H9 (cell line): ENCODE measurements around the gene CLDN34. TPM values are rescaled to one million over a fixed set of nuclear protein-coding genes. Genes with fewer than 3 reads are reported as not detected.

Source experiments
- DNase-seq: peaks from one replicate; pipeline ENCODE4 v3.0.0-alpha.2; 2017
- H2AFZ ChIP-seq: one replicate; pipeline ENCODE4 v1.6.1; 2013; ENCODE audit warnings: mild to moderate bottlenecking, low read length, control low read depth, moderate library complexity
- H2AK5ac ChIP-seq: 2 replicates; pipeline ENCODE4 v1.6.1; 2013; ENCODE audit warnings: low read length, control low read depth, mixed read lengths; ENCODE audit not compliant: insufficient read length
- H2BK120ac ChIP-seq: one replicate; pipeline ENCODE4 v1.6.1; 2013; ENCODE audit warnings: low read depth, mild to moderate bottlenecking, low read length, control low read depth, inconsistent platforms; ENCODE audit not compliant: poor library complexity, severe bottlenecking
- H2BK12ac ChIP-seq: 2 replicates; pipeline ENCODE4 v1.6.1; 2013; ENCODE audit warnings: low read length, control low read depth, mixed read lengths, low read depth; ENCODE audit not compliant: insufficient read length
- H2BK15ac ChIP-seq: 2 replicates; pipeline ENCODE4 v1.6.1; 2013; ENCODE audit warnings: low read depth, low read length, control low read depth
- H2BK20ac ChIP-seq: one replicate; pipeline ENCODE4 v1.6.1; 2013; ENCODE audit warnings: low read depth, mild to moderate bottlenecking, low read length, control low read depth, inconsistent platforms; ENCODE audit not compliant: poor library complexity, severe bottlenecking
- H2BK5ac ChIP-seq: 2 replicates; pipeline ENCODE4 v1.6.1; 2013; ENCODE audit warnings: low read length, control low read depth, mixed read lengths; ENCODE audit not compliant: insufficient read length
- H3K14ac ChIP-seq: 2 replicates; pipeline ENCODE4 v1.6.1; 2013; ENCODE audit warnings: low read length, control low read depth; ENCODE audit not compliant: insufficient read depth
- H3K18ac ChIP-seq: 2 replicates; pipeline ENCODE4 v1.6.1; 2013; ENCODE audit warnings: low read depth, mild to moderate bottlenecking, mixed read lengths, low read length, control low read depth; ENCODE audit not compliant: insufficient read length
- H3K23ac ChIP-seq: 2 replicates; pipeline ENCODE4 v1.6.1; 2013; ENCODE audit warnings: low read length, control low read depth, mixed read lengths, low read depth; ENCODE audit not compliant: insufficient read length
- H3K23me2 ChIP-seq: 2 replicates; pipeline ENCODE4 v1.6.1; 2013; ENCODE audit warnings: low read depth, mild to moderate bottlenecking, mixed read lengths, low read length, control low read depth; ENCODE audit not compliant: insufficient read length, poor library complexity, severe bottlenecking
- H3K27ac ChIP-seq: 2 replicates; pipeline ENCODE4 v1.5.1; 2013; ENCODE audit warnings: low read length, control low read depth, mixed read lengths, low read depth; ENCODE audit not compliant: insufficient read length
- H3K27me3 ChIP-seq: 2 replicates; pipeline ENCODE4 v1.6.1; 2013; ENCODE audit warnings: low read length, control low read depth, inconsistent platforms; ENCODE audit not compliant: insufficient read depth
- H3K4ac ChIP-seq: 2 replicates; pipeline ENCODE4 v1.6.1; 2013; ENCODE audit warnings: low read depth, mild to moderate bottlenecking, control low read depth, inconsistent platforms, low read length, moderate library complexity
- H3K4me1 ChIP-seq: 2 replicates; pipeline ENCODE4 v1.6.1; 2013; ENCODE audit warnings: low read length, control low read depth, inconsistent platforms; ENCODE audit not compliant: insufficient read depth
- H3K4me2 ChIP-seq: 2 replicates; pipeline ENCODE4 v1.6.1; 2013; ENCODE audit warnings: low read length, control low read depth, mixed read lengths; ENCODE audit not compliant: insufficient read length, insufficient read depth
- H3K56ac ChIP-seq: 2 replicates; pipeline ENCODE4 v1.6.1; 2013; ENCODE audit warnings: low read depth, mild to moderate bottlenecking, mixed read lengths, low read length, control low read depth; ENCODE audit not compliant: insufficient read length
- H3K79me1 ChIP-seq: 2 replicates; pipeline ENCODE4 v1.6.1; 2013; ENCODE audit warnings: low read depth, mild to moderate bottlenecking, moderate library complexity, low read length, control low read depth, inconsistent platforms; ENCODE audit not compliant: insufficient read depth, poor library complexity, severe bottlenecking
- H3K79me2 ChIP-seq: 2 replicates; pipeline ENCODE4 v1.6.1; 2013; ENCODE audit warnings: low read length, control low read depth, inconsistent platforms; ENCODE audit not compliant: insufficient read depth
- H3K9ac ChIP-seq: 2 replicates; pipeline ENCODE4 v1.6.1; 2013; ENCODE audit warnings: low read length, control low read depth, mixed read lengths; ENCODE audit not compliant: insufficient read length; ENCODE audit errors: extremely low read depth
- H3K9me3 ChIP-seq: one replicate; pipeline ENCODE4 v1.6.1; 2013; ENCODE audit warnings: low read depth, low read length, inconsistent platforms; ENCODE audit not compliant: control insufficient read depth
- H3T11ph ChIP-seq: one replicate; pipeline ENCODE4 v1.6.1; 2013; ENCODE audit warnings: mild to moderate bottlenecking, low read length, control low read depth, inconsistent platforms
- H4K20me1 ChIP-seq: one replicate; pipeline ENCODE4 v1.6.1; 2013; ENCODE audit not compliant: control insufficient read depth, insufficient read length, insufficient read depth
- H4K5ac ChIP-seq: 2 replicates; pipeline ENCODE4 v1.6.1; 2013; ENCODE audit warnings: low read depth, mild to moderate bottlenecking, mixed read lengths, low read length, control low read depth; ENCODE audit not compliant: insufficient read length
- H4K8ac ChIP-seq: replicated peaks from 2 replicates; pipeline ENCODE4 v1.6.1; 2013; ENCODE audit warnings: low read length, control low read depth, mixed read lengths, low read depth; ENCODE audit not compliant: insufficient read length
- H4K91ac ChIP-seq: 2 replicates; pipeline ENCODE4 v1.6.1; 2013; ENCODE audit warnings: low read depth, mild to moderate bottlenecking, moderate library complexity, mixed read lengths, low read length, control low read depth; ENCODE audit not compliant: insufficient read length
- H3K27ac Mint-ChIP-seq, 3 experiments: 2 replicates in 2 of 3; 3 replicates in 1 of 3; pipeline ENCODE4 v1.8.0; 2020 to 2021; ENCODE audit warnings: mixed read lengths in 3 of 3, mild to moderate bottlenecking in 1 of 3, moderate library complexity in 1 of 3
- H3K27me3 Mint-ChIP-seq: 2 replicates; pipeline ENCODE4 v1.8.0; 2021; ENCODE audit warnings: low read depth, mild to moderate bottlenecking, moderate library complexity, mixed read lengths
- H3K36me3 Mint-ChIP-seq, 3 experiments: 2 replicates in 2 of 3; 3 replicates in 1 of 3; pipeline ENCODE4 v1.8.0; 2020 to 2021; ENCODE audit warnings: low read depth in 3 of 3, mixed read lengths in 3 of 3; ENCODE audit not compliant: insufficient read depth in 1 of 3
- H3K4me1 Mint-ChIP-seq, 2 experiments: 2 replicates each; pipeline ENCODE4 v1.8.0; 2020; ENCODE audit warnings: mixed read lengths in 2 of 2
- H3K4me3 Mint-ChIP-seq, 2 experiments: 2 replicates in 1 of 2; 3 replicates in 1 of 2; pipeline ENCODE4 v1.8.0; 2020 to 2021; ENCODE audit warnings: mild to moderate bottlenecking in 2 of 2, mixed read lengths in 2 of 2, moderate library complexity in 1 of 2
- H3K9me3 Mint-ChIP-seq, 2 experiments: 2 replicates in 1 of 2; 3 replicates in 1 of 2; pipeline ENCODE4 v1.8.0; 2020; ENCODE audit warnings: mild to moderate bottlenecking in 2 of 2, mixed read lengths in 2 of 2, moderate library complexity in 1 of 2
- CTCF ChIP-seq: fragments of 200-600 bp; sonication (generic); conservative IDR thresholded peaks from 3 replicates; pipeline ENCODE4 v1.8.0; 2021; ENCODE audit warnings: antibody characterized with exemption, mild to moderate bottlenecking
- WGBS: extraction: QIAGEN DNeasy Blood & Tissue Kit; methylation state at CpG from one replicate; pipeline ENCODE4 v1.1.7; 2013; ENCODE audit warnings: missing lambda C conversion rate, low lambda C conversion rate, mixed read lengths; ENCODE audit not compliant: insufficient read length; ENCODE audit errors: extremely low coverage; 5-methylcytosine and 5-hydroxymethylcytosine counted together
- total RNA-seq: library from RNA; stranded (reverse); gene quantifications from 2 replicates; pipeline ENCODE4 v1.2.1, GENCODE V29; 2021

Gene CLDN34
- total RNA-seq, 1 experiment from 2014 or later = 0.39 TPM

- H2BK12ac ChIP-seq = no peak overlapping the region
- H3K4me1 Mint-ChIP-seq = no peaks in the 10 kb centered on the region
- no peak overlapping the region for H3K23ac ChIP-seq
- H3K4me2 ChIP-seq = no peak overlapping the region
- no peak overlapping the region for H4K91ac ChIP-seq
- H3K27me3 Mint-ChIP-seq = no peaks in the 10 kb centered on the region
- H3K27ac Mint-ChIP-seq = no peak overlapping the region
- H3K23me2 ChIP-seq = no peaks in the 10 kb centered on the region
- no peak overlapping the region for H3K4me3 Mint-ChIP-seq
- H3K56ac ChIP-seq = no peak overlapping the region
- no peak overlapping the region for H4K5ac ChIP-seq
- DNase-seq = no peak
- no peak overlapping the region for H3K18ac ChIP-seq
- H3K9me3 Mint-ChIP-seq = peaks cover 51 to 56% of the 10 kb centered on the region in 2 experiments
- no peak overlapping the region for H3T11ph ChIP-seq
- H2AK5ac ChIP-seq = no peak overlapping the region
- no peak for TF ChIP-seq CTCF
- H4K20me1 ChIP-seq = peaks cover 2% of the 10 kb centered on the region
- H3K9ac ChIP-seq = no peak overlapping the region
- no peaks in the 10 kb centered on the region for H3K79me2 ChIP-seq
- no peaks in the 10 kb centered on the region for H3K79me1 ChIP-seq
- no peak overlapping the region for H2BK15ac ChIP-seq
- no CpG with 5 or more reads among the region's 2 CpGs for WGBS
- H4K8ac ChIP-seq = no peak overlapping the region
- H3K14ac ChIP-seq = no peak overlapping the region
- H3K27me3 ChIP-seq = no peaks in the 10 kb centered on the region
- H3K27ac ChIP-seq = no peak overlapping the region
- no peak overlapping the region for H2BK5ac ChIP-seq
- H3K36me3 Mint-ChIP-seq = peaks cover 33 to 48% (median 40%) of the 10 kb centered on the region in 3 experiments
- no peak overlapping the region for H2BK20ac ChIP-seq
- H3K4me1 ChIP-seq = no peaks in the 10 kb centered on the region
- H2AFZ ChIP-seq = no peak overlapping the region
- no peak overlapping the region for H2BK120ac ChIP-seq
- H3K9me3 ChIP-seq = peaks cover 8% of the 10 kb centered on the region
- H3K4ac ChIP-seq = no peak overlapping the region
These were observed 13.8 kb upstream of the CLDN34 start for GRCh38 chrX:9953396-9953795.
